ENCODE measurements around the gene KCND2.
"Not testable (repeated sequence)": the region's sequence is repeated elsewhere in the genome, so short reads cannot be mapped to it uniquely, and the experiment has no call there.

DNA sequence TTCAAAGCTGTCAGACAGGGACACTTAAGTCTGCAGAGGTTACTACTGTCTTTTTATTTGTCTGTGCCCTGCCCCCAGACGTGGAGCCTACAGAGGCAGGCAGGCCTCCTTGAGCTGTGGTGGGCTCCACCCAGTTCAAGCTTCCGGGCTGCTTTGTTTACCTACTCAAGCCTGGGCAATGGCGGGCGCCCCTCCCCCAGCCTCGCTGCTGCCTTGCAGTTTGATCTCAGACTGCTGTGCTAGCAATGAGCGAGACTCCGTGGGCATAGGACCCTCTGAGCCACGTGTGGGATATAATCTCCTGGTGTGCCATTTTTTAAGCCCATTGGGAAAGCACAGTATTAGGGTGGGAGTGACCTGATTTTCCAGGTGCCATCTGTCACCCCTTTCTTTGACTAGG is 32.6 kb upstream of the KCND2 start:
- TF ChIP-seq, protein P1, sequence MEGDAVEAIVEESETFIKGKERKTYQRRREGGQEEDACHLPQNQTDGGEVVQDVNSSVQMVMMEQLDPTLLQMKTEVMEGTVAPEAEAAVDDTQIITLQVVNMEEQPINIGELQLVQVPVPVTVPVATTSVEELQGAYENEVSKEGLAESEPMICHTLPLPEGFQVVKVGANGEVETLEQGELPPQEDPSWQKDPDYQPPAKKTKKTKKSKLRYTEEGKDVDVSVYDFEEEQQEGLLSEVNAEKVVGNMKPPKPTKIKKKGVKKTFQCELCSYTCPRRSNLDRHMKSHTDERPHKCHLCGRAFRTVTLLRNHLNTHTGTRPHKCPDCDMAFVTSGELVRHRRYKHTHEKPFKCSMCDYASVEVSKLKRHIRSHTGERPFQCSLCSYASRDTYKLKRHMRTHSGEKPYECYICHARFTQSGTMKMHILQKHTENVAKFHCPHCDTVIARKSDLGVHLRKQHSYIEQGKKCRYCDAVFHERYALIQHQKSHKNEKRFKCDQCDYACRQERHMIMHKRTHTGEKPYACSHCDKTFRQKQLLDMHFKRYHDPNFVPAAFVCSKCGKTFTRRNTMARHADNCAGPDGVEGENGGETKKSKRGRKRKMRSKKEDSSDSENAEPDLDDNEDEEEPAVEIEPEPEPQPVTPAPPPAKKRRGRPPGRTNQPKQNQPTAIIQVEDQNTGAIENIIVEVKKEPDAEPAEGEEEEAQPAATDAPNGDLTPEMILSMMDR (IDR thresholded peaks at IDR 0.05) = not testable (repeated sequence)
- not testable (repeated sequence) for TF ChIP-seq EZH2, EZH2phosphoT487 (IDR thresholded peaks at IDR 0.05)
